ENCODE results near the gene KIF1A. TPM values are rescaled to one million over a fixed set of nuclear protein-coding genes. Genes with fewer than 3 reads are reported as not detected.
A peak's percentile ranks its signal among the peaks of the same experiment; 100 is the strongest.

The KIF1A gene
- total and polyA plus RNA-seq, 2 donors from 2014 or later, result 0.54 to 0.58 TPM

DNA sequence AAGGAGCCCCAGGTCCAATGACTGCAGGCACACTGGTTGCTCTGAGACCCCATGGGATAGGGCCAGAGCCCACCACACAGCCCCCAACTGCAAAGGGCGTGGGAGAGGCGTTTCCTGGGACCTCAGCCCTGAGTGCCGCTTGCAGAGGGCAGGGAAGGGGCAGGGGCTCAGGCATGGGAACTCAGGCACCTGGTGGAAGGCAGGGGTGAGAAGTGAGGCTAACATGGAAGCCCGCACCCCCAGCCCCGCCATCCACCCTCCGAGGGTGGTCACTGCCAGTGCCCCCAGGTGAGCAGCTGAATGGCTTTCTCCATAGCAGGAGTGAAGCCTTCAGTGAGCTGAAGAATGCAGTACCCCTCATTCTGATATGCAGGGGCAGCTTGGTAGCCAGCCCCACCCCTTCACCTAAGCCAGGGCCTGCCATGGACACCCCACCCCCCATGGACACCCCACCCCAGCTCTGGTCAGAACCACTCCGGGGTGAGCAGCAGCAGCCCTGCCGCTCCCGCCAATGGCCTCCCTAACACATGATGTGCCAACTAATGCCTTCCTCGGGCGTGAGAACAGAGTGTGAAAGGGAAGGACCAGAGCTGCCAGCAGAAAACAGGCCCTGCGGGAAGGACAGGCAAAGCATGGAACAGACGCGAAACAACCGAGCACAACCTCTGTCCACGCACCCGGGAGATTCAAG is 6.6 kb downstream of the KIF1A start:
- Histone ChIP-seq H3K4me1 (ENCODE audit: control insufficient read depth in 2 of 3, insufficient read depth in 2 of 3, low read depth in 1 of 3, low read length in 3 of 3) (no peaks in the 10 kb centered on the region), H3K4me3 (ENCODE audit: low read length in 3 of 3) (no peak overlapping the region), H3K36me3 (ENCODE audit: control insufficient read depth in 2 of 3, insufficient read depth in 3 of 3, low read length in 3 of 3) (peaks cover 0 to 2% (median 0%) of the 10 kb centered on the region in 3 donors), H3K27me3 (ENCODE audit: control insufficient read depth, insufficient read depth, low read length) (no peaks in the 10 kb centered on the region), H3K27ac (ENCODE audit: low read depth in 2 of 2, low read length in 2 of 2) (no peak overlapping the region), H3K9me3 (ENCODE audit: control insufficient read depth in 2 of 3, insufficient read depth in 1 of 3, low read length in 3 of 3) (peaks cover 0 to 7% (median 2%) of the 10 kb centered on the region in 3 donors), H3K9ac (ENCODE audit: low read length in 3 of 3) (no peak overlapping the region)
- intact Hi-C loops (cut with DNase I), result no loop called here
- TF ChIP-seq, protein P1, sequence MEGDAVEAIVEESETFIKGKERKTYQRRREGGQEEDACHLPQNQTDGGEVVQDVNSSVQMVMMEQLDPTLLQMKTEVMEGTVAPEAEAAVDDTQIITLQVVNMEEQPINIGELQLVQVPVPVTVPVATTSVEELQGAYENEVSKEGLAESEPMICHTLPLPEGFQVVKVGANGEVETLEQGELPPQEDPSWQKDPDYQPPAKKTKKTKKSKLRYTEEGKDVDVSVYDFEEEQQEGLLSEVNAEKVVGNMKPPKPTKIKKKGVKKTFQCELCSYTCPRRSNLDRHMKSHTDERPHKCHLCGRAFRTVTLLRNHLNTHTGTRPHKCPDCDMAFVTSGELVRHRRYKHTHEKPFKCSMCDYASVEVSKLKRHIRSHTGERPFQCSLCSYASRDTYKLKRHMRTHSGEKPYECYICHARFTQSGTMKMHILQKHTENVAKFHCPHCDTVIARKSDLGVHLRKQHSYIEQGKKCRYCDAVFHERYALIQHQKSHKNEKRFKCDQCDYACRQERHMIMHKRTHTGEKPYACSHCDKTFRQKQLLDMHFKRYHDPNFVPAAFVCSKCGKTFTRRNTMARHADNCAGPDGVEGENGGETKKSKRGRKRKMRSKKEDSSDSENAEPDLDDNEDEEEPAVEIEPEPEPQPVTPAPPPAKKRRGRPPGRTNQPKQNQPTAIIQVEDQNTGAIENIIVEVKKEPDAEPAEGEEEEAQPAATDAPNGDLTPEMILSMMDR (IDR thresholded peaks at IDR 0.05; ENCODE audit: borderline replicate concordance, extremely low read depth, insufficient read depth), result no peak
- no peak for DNase-seq
- FAIRE-seq, result no peak

DNA sequence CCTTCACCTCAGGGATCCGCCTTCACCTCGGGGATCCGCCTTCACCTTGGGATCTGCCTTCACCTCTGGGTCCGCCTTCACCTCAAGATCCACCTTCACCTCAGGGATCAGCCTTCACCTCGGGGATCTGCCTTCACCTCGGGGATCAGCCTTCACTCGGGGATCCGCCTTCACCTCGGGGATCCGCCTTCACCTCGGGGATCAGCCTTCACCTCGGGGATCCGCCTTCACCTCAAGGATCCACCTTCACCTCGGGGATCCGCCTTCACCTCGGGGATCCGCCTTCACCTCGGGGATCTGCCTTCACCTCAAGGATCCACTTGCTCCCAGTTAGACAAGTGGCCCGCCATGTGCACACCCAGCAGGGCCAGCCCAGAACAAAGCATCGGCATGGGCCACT is 7.3 kb downstream of the KIF1A start:
- no peak overlapping the region for H3K4me3 ChIP-seq (ENCODE audit: low read length in 3 of 3)
- no peaks in the 10 kb centered on the region for H3K4me1 ChIP-seq (ENCODE audit: control insufficient read depth in 2 of 3, insufficient read depth in 2 of 3, low read depth in 1 of 3, low read length in 3 of 3)
- H3K9ac ChIP-seq (ENCODE audit: low read length in 3 of 3), result no peak overlapping the region
- peaks cover 0 to 2% (median 0%) of the 10 kb centered on the region in 3 donors for H3K36me3 ChIP-seq (ENCODE audit: control insufficient read depth in 2 of 3, insufficient read depth in 3 of 3, low read length in 3 of 3)
- H3K9me3 ChIP-seq (ENCODE audit: control insufficient read depth in 2 of 3, insufficient read depth in 1 of 3, low read length in 3 of 3), result peaks cover 0 to 7% (median 2%) of the 10 kb centered on the region in 3 donors
- H3K27me3 ChIP-seq (ENCODE audit: control insufficient read depth, insufficient read depth, low read length), result no peaks in the 10 kb centered on the region
- FAIRE-seq (no peak), DNase-seq (peak in 3 of 5 donors; percentile 8 to 72 (median 30))
- H3K27ac ChIP-seq (ENCODE audit: low read depth in 2 of 2, low read length in 2 of 2), result no peak overlapping the region
- TF ChIP-seq, protein P1 (IDR thresholded peaks at IDR 0.05; ENCODE audit: borderline replicate concordance, extremely low read depth, insufficient read depth), result no peak
- intact Hi-C loops (cut with DNase I), result no loop called here

DNA sequence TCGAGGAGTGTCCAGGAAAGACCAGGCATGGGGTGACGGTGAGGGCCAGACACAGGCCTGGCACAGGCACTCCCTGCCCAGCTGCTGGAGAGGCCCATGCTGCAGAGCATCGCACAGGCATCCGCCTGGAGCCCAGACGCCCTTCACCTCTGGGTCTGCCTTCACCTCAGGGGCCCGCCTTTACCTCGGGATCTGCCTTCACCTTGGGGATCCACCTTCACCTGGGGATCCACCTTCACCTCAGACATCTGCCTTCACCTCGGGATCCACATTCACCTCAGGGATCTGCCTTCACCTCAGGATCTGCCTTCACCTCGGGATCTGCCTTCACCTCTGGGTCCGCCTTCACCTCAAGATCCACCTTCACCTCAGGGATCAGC is 7.7 kb downstream of the KIF1A start:
- no peaks in the 10 kb centered on the region for H3K4me1 ChIP-seq (ENCODE audit: control insufficient read depth in 2 of 3, insufficient read depth in 2 of 3, low read depth in 1 of 3, low read length in 3 of 3)
- peaks cover 0 to 2% (median 0%) of the 10 kb centered on the region in 3 donors for H3K36me3 ChIP-seq (ENCODE audit: control insufficient read depth in 2 of 3, insufficient read depth in 3 of 3, low read length in 3 of 3)
- FAIRE-seq, result no peak
- no peak overlapping the region for H3K27ac ChIP-seq (ENCODE audit: low read depth in 2 of 2, low read length in 2 of 2)
- H3K4me3 ChIP-seq (ENCODE audit: low read length in 3 of 3), result no peak overlapping the region
- peak in 1 of 5 donors; percentile 34 for DNase-seq
- H3K9me3 ChIP-seq (ENCODE audit: control insufficient read depth in 2 of 3, insufficient read depth in 1 of 3, low read length in 3 of 3), result peaks cover 0 to 7% (median 2%) of the 10 kb centered on the region in 3 donors
- TF ChIP-seq, protein P1 (IDR thresholded peaks at IDR 0.05; ENCODE audit: borderline replicate concordance, extremely low read depth, insufficient read depth), result no peak
- H3K9ac ChIP-seq (ENCODE audit: low read length in 3 of 3), result no peak overlapping the region
- intact Hi-C loops (cut with DNase I), result no loop called here
- H3K27me3 ChIP-seq (ENCODE audit: control insufficient read depth, insufficient read depth, low read length), result no peaks in the 10 kb centered on the region
